ENCODE results near the gene SEMA6A. TPM values are rescaled to one million over a fixed set of nuclear protein-coding genes. Genes with fewer than 3 reads are reported as not detected.

The SEMA6A gene
- total and polyA plus RNA-seq, 9 of the 15 experiments (the other 6 are each of a cell fraction or from before 2014, with no cell fraction given), result 0.04 to 0.42 (median 0.18) TPM; not detected in 5

DNA sequence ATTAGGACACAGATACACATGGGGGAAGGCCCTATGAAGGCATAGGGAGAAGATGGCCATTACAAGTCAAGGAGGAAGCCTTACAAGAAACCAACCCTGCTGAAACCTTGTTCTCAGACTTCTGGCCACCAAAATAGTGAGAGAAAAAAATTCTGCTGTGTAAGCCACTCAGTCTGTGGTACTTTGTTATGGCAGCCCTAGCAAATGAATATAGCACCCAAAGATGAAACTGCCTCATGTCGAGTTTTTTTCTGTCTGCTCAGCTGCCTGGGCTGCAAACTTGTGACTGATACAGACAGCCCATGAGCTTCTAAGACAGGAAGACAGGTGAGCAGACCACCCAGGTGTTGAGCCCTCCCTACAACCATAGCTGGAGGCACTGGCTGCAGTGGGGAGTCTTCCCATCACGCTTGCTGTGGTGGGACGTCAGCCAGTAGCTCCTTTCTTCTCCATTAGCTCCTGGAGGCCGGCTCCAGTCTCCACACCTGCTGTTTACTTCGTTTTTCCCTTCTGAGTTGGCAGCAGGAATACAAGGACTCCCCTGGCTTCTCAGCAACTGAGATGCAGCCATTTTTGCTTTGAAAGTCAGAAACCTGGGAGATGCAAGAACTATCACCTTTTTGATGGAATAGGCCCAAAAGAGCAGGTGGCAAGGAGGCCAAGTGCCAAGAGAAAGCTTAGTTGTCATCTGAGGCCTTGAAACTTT lies 164.9 kb downstream of the SEMA6A start:
- Histone ChIP-seq H3K4me3 (no peak overlapping the region), H4K20me1 (replicated peaks; ENCODE audit: control insufficient read depth, insufficient read depth, low read length) (no peaks in the 10 kb centered on the region; the same call in 1 of the 2 replicates), H3K9me3 (replicated peaks; ENCODE audit: control insufficient read depth, insufficient read depth, low read depth, low read length) (no peaks in the 10 kb centered on the region), H3K27ac (ENCODE audit: extremely low read depth, low read depth, low read length) (no peak overlapping the region), H3K79me2 (ENCODE audit: control insufficient read depth, insufficient read depth, low read length) (no peaks in the 10 kb centered on the region), H3K9ac (ENCODE audit: insufficient read depth in 1 of 2, low read depth in 2 of 2, low read length in 2 of 2) (no peak overlapping the region), H3K9me1 (ENCODE audit: control insufficient read depth, insufficient read depth, low read length) (no peaks in the 10 kb centered on the region), H3K4me1 (replicated peaks in 1 of 2; ENCODE audit: control insufficient read depth in 2 of 2, insufficient read depth in 2 of 2, low read length in 2 of 2) (no peaks in the 10 kb centered on the region), H3K4me2 (ENCODE audit: insufficient read depth, low read length) (no peak overlapping the region), H3K27me3 (ENCODE audit: control insufficient read depth in 2 of 2, insufficient read depth in 2 of 2, low read length in 2 of 2) (no peaks in the 10 kb centered on the region), H2AFZ (ENCODE audit: low read depth, low read length) (no peak overlapping the region), H3K36me3 (ENCODE audit: control insufficient read depth, insufficient read depth, low read length) (no peaks in the 10 kb centered on the region)
- no peak for ATAC-seq
- ChIA-PET CTCF (ENCODE audit: low intra/inter-chr PET ratio) (no interaction called here), POLR2A (no interaction called here)
- intact Hi-C loops (cut with micrococcal nuclease) (no loop called here), in situ Hi-C loops (cut with MboI) (no loop called here)
- no peak for FAIRE-seq
- BruUV-seq (replicated peaks), result no TSS peak
- WGBS (ENCODE audit: insufficient coverage, low coverage, missing lambda C conversion rate), result 4% methylated on average over 5 of the region's 5 CpGs
- TF ChIP-seq, protein P1, sequence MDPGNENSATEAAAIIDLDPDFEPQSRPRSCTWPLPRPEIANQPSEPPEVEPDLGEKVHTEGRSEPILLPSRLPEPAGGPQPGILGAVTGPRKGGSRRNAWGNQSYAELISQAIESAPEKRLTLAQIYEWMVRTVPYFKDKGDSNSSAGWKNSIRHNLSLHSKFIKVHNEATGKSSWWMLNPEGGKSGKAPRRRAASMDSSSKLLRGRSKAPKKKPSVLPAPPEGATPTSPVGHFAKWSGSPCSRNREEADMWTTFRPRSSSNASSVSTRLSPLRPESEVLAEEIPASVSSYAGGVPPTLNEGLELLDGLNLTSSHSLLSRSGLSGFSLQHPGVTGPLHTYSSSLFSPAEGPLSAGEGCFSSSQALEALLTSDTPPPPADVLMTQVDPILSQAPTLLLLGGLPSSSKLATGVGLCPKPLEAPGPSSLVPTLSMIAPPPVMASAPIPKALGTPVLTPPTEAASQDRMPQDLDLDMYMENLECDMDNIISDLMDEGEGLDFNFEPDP (CRISPR knock-in tag; IDR thresholded peaks at IDR 0.05), result no peak
- TF ChIP-seq, protein P2, sequence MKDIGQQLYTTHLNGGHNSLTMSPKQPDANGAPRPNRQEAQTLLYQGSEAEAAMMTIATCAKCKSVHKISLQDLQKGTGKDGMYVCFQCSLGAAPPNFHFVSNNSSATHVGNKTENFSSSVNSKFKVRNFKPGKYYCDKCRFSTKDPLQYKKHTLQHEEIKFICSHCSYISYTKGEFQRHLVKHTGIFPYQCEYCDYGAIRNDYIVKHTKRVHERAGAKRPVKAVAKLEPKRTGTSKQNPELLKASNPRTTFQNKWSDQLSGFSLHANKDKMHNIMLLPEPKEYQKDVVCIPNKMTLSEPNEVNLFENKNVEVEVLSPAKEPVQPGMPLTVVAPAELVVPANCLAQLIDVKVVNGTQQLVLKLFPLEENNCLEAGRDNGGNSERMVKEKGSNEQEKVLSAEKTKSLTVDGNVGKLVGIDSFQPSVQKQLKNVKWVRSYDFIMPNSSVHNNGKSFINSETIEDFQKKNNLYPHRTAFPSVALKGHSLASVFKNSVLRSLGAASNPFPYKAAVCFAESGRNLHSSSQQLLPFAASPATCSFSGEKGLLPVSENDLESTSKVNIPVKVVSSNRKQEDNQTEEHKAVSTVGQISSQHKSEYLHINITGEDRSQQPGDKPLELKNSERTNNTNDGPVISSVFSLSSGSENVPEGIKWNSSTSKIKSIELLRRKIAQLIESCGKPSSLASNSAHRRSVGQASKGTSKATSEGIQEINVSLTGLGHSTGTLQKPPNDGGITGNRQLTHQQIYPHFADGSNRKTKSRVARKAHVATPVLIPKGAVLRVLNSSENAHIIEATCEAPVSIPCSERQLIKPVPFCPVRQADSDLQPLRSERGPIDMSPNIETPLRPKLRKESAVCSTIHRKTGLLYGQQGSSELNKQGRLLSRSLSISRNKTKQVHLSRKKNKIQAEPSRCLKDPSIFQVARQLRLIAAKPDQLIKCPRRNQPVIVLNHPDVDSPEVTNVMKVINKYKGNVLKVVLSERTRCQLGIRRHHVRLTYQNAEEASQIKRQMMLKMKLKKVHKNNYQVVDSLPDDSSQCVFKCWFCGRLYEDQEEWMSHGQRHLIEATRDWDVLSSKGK (CRISPR knock-in tag; IDR thresholded peaks at IDR 0.05), result no peak
- TF ChIP-seq, protein P3, sequence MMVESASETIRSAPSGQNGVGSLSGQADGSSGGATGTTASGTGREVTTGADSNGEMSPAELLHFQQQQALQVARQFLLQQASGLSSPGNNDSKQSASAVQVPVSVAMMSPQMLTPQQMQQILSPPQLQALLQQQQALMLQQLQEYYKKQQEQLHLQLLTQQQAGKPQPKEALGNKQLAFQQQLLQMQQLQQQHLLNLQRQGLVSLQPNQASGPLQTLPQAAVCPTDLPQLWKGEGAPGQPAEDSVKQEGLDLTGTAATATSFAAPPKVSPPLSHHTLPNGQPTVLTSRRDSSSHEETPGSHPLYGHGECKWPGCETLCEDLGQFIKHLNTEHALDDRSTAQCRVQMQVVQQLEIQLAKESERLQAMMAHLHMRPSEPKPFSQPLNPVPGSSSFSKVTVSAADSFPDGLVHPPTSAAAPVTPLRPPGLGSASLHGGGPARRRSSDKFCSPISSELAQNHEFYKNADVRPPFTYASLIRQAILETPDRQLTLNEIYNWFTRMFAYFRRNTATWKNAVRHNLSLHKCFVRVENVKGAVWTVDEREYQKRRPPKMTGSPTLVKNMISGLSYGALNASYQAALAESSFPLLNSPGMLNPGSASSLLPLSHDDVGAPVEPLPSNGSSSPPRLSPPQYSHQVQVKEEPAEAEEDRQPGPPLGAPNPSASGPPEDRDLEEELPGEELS (CRISPR knock-in tag; IDR thresholded peaks at IDR 0.05; ENCODE audit: borderline replicate concordance), result no peak
- TF ChIP-seq, protein P4, sequence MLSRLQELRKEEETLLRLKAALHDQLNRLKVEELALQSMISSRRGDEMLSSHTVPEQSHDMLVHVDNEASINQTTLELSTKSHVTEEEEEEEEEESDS (CRISPR knock-in tag; IDR thresholded peaks at IDR 0.05), result no peak
- TF ChIP-seq ZNF830 (CRISPR knock-in tag; IDR thresholded peaks at IDR 0.05) (no peak), GATAD2B (IDR thresholded peaks at IDR 0.05; ENCODE audit: borderline replicate concordance) (no peak), ZNF146 (CRISPR knock-in tag; IDR thresholded peaks at IDR 0.05; ENCODE audit: unreplicated experiment) (no peak), CREM (IDR thresholded peaks at IDR 0.05; ENCODE audit: low read depth) (no peak)
- TF ChIP-seq, protein P5, sequence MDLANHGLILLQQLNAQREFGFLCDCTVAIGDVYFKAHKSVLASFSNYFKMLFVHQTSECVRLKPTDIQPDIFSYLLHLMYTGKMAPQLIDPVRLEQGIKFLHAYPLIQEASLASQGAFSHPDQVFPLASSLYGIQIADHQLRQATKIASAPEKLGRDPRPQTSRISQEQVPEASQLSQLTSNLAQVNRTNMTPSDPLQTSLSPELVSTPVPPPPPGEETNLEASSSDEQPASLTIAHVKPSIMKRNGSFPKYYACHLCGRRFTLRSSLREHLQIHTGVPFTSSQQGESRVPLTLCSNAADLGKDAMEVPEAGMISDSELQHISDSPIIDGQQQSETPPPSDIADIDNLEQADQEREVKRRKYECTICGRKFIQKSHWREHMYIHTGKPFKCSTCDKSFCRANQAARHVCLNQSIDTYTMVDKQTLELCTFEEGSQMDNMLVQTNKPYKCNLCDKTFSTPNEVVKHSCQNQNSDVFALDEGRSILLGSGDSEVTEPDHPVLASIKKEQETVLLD (IDR thresholded peaks at IDR 0.05), result no peak
- DNase-seq (ENCODE audit: extremely low read depth in 1 of 4, low spot score in 3 of 4), result no peak

All from K562 (cell line).